Suprapubic skin (tissue), 4 donors: ENCODE results near the gene ING2. TPM values are rescaled to one million over a fixed set of nuclear protein-coding genes. Genes with fewer than 3 reads are reported as not detected.
"Not testable (repeated sequence)": the region's sequence is repeated elsewhere in the genome, so short reads cannot be mapped to it uniquely, and the experiment has no call there.

Experiments used
- DNase-seq, 2 donors: peaks; one replicate each; pipeline ENCODE4 v3.0.0-alpha.2; 2019; ENCODE audit warnings: low spot score in 2 of 2
- H3K27ac ChIP-seq: fragments of 200-600 bp; sonication (generic); one replicate; pipeline ENCODE4 v1.5.1; 2019
- H3K27me3 ChIP-seq: fragments of 200-600 bp; sonication (generic); one replicate; pipeline ENCODE4 v1.5.1; 2019
- H3K36me3 ChIP-seq: fragments of 200-600 bp; sonication (generic); one replicate; pipeline ENCODE4 v1.5.1; 2019
- H3K4me1 ChIP-seq: fragments of 200-600 bp; sonication (generic); one replicate; pipeline ENCODE4 v1.5.1; 2019
- H3K4me3 ChIP-seq: fragments of 200-600 bp; sonication (generic); one replicate; pipeline ENCODE4 v1.5.1; 2019; ENCODE audit warnings: mild to moderate bottlenecking
- H3K9me3 ChIP-seq: fragments of 200-600 bp; sonication (generic); one replicate; pipeline ENCODE4 v1.5.1; 2019
- EP300 ChIP-seq: sonication (generic); formaldehyde crosslinking; IDR thresholded peaks from one replicate; pipeline ENCODE4 v1.6.1; 2017; ENCODE audit warnings: antibody characterized with exemption
- POLR2A ChIP-seq, 2 donors: fragments of 450-650 bp; IDR thresholded peaks; one replicate each; pipeline ENCODE4 v1.6.1; 2017; ENCODE audit warnings: antibody characterized with exemption in 2 of 2, mild to moderate bottlenecking in 2 of 2, moderate library complexity in 2 of 2
- POLR2AphosphoS5 ChIP-seq, 3 donors: sonication (generic); formaldehyde crosslinking; IDR thresholded peaks; one replicate each; pipeline ENCODE4 v1.6.1; 2017; ENCODE audit warnings: antibody characterized with exemption in 3 of 3
- WGBS: methylation state at CpG from one replicate; pipeline ENCODE4 v1.1.5; 2018; 5-methylcytosine and 5-hydroxymethylcytosine counted together
- total RNA-seq, 4 donors: library from RNA; depleted of rRNA; stranded (reverse); fragments of >200 nt; gene quantifications; one replicate each; pipeline ENCODE4 v1.1.0, GENCODE V29; 2016
- TF ChIP-seq, protein P1 (sequence below), 2 donors: fragments of 200-600 bp in 1 of 2; fragments of 450-650 bp in 1 of 2; sonication (generic) in 1 of 2; IDR thresholded peaks; one replicate each; pipeline ENCODE4 v1.5.1; 2016 to 2019; ENCODE audit warnings: antibody characterized with exemption in 2 of 2, mild to moderate bottlenecking in 1 of 2, moderate library complexity in 1 of 2

The ING2 gene
- total RNA-seq, 4 donors from 2014 or later, result 9.9 to 21.2 (median 18.8) TPM

DNA sequence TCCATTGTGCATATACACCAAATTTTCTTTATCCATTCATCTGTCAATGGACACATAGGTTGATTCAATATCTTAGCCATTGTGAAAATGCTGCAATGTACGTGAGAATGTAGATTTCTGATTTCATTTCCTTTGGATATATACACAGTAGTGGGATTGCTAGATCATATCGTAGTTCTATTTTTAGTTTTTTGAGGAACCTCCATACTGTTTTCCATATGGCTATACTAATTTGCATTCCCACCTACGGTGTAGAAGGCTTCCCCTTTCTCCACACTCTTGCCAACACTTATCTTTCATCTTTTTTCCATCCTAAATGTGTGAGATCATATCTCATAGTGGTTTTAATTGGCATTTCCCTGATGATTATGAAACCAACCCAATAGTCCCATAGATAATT is 43.4 kb downstream of the ING2 start:
- no peaks in the 10 kb centered on the region for H3K27me3 ChIP-seq
- TF ChIP-seq POLR2A (IDR thresholded peaks at IDR 0.05) (no peak), POLR2AphosphoS5 (IDR thresholded peaks at IDR 0.05) (no peak), EP300 (no peak)
- TF ChIP-seq, protein P1, sequence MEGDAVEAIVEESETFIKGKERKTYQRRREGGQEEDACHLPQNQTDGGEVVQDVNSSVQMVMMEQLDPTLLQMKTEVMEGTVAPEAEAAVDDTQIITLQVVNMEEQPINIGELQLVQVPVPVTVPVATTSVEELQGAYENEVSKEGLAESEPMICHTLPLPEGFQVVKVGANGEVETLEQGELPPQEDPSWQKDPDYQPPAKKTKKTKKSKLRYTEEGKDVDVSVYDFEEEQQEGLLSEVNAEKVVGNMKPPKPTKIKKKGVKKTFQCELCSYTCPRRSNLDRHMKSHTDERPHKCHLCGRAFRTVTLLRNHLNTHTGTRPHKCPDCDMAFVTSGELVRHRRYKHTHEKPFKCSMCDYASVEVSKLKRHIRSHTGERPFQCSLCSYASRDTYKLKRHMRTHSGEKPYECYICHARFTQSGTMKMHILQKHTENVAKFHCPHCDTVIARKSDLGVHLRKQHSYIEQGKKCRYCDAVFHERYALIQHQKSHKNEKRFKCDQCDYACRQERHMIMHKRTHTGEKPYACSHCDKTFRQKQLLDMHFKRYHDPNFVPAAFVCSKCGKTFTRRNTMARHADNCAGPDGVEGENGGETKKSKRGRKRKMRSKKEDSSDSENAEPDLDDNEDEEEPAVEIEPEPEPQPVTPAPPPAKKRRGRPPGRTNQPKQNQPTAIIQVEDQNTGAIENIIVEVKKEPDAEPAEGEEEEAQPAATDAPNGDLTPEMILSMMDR (IDR thresholded peaks at IDR 0.05), result no peak
- no peak overlapping the region for H3K4me3 ChIP-seq
- no peak for DNase-seq
- 72% methylated on average over 3 of the region's 3 CpGs for WGBS
- peaks cover 4% of the 10 kb centered on the region for H3K9me3 ChIP-seq
- H3K27ac ChIP-seq, result no peak overlapping the region
- H3K36me3 ChIP-seq, result no peaks in the 10 kb centered on the region
- H3K4me1 ChIP-seq, result no peaks in the 10 kb centered on the region

DNA sequence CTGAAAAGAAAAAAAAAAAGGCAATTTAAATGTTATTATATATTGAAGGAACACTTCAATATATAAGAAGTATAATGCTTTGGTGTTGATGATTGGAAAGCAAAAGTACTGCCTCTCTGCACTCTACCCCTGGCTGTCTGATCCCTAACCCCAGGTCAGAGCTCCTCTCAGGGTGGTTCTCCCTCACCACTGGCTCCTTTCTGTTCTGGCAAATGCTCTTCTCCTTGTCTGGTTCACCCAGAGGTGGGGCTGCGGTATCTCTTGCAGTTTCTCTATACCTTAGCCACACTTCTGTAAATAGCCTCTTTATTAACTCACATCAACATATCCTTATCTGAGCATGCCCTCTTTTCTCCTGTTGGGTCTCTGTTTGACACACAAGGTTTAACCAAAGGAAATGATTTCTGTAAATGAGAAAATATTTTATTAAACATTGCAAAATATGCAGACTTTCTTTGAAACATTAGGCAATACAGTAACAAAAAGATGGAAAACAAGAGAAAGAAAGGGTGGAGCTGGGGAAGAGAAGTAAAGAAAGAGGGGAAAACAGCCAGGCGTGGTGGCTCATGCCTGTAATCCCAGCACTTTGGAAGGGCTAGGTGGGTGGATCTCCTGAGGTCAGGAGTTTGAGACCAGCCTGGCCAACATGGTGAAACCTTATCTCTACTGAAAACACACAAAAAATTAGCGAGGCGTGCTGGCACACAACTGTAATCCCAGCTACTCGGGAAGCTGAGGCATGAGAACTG is 45.7 kb downstream of the ING2 start:
- WGBS, result 85% methylated on average over 5 of the region's 5 CpGs
- Histone ChIP-seq H3K27ac (no peak overlapping the region), H3K9me3 (no peaks in the 10 kb centered on the region), H3K4me3 (no peak overlapping the region), H3K4me1 (no peaks in the 10 kb centered on the region), H3K27me3 (no peaks in the 10 kb centered on the region), H3K36me3 (no peaks in the 10 kb centered on the region)
- DNase-seq, result no peak
- TF ChIP-seq POLR2AphosphoS5 (IDR thresholded peaks at IDR 0.05), result no peak
- TF ChIP-seq POLR2A (IDR thresholded peaks at IDR 0.05), result no peak
- TF ChIP-seq, protein P1 (IDR thresholded peaks at IDR 0.05), result no peak
- no peak for TF ChIP-seq EP300

DNA sequence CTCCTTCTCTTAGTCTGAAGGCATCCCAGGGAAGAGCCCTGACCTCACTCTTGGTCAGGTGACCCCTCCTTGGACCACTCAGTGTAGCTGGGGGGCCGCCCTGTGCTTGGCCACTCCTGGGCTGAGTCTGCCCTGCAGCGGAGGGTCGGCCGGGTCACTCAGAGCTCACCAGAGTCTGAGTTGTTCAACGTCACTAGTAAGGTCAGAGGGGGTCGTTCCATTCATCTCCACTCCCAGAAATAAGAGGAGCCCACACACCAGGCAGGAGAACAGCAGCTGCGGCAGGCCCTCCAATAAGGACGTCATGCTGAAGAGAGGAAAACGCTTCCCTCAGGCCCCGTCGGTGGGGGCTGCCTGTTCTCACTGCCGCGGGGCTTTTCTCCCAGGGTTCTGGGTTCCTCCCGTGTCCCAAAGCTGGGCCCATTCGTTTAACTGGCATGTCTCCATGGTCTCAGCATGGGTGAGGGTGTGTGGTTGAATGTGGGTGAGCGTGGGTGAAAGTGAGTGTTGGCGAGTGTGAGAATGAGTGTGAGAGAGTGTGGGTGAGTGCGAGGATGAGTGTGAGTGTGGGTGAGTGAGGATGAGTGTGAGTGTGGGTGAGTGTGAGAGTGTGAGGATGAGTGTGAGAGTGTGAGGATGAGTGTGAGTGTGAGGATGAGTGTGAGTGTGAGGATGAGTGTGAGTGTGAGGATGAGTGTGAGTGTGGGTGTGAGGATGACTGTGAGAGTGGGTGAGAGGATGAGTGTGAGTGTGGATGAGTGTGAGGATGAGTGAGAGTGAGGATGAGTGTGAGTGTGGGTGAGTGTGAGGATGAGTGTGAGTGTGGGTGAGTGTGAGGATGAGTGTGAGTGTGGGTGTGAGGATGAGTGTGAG is 47.7 kb downstream of the ING2 start:
- H3K9me3 ChIP-seq, result no peaks in the 10 kb centered on the region
- no peak overlapping the region for H3K4me3 ChIP-seq
- H3K36me3 ChIP-seq, result no peaks in the 10 kb centered on the region
- TF ChIP-seq POLR2AphosphoS5 (IDR thresholded peaks at IDR 0.05), result no peak
- no peak for TF ChIP-seq POLR2A (IDR thresholded peaks at IDR 0.05)
- no peak for TF ChIP-seq EP300
- TF ChIP-seq, protein P1 (IDR thresholded peaks at IDR 0.05), result no peak
- 86% methylated on average over 18 of the region's 18 CpGs for WGBS
- DNase-seq, result no peak
- no peaks in the 10 kb centered on the region for H3K4me1 ChIP-seq
- H3K27me3 ChIP-seq, result no peaks in the 10 kb centered on the region
- no peak overlapping the region for H3K27ac ChIP-seq

DNA sequence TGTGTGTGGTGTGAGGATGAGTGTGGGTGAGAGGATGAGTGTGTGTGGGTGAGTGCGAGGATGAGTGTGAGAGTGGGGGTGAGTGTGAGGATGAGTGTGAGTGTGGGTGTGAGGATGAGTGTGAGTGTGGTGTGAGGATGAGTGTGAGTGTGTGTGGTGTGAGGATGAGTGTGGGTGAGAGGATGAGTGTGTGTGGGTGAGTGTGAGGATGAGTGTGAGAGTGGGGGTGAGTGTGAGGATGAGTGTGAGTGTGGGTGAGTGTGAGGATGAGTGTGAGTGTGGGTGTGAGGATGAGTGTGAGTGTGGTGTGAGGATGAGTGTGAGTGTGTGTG is 48.3 kb downstream of the ING2 start:
- H3K9me3 ChIP-seq, H3K4me3 ChIP-seq, H3K36me3 ChIP-seq, DNase-seq, H3K4me1 ChIP-seq, H3K27me3 ChIP-seq, H3K27ac ChIP-seq: not testable (repeated sequence)
- no CpG with 5 or more reads among the region's 1 CpG for WGBS

DNA sequence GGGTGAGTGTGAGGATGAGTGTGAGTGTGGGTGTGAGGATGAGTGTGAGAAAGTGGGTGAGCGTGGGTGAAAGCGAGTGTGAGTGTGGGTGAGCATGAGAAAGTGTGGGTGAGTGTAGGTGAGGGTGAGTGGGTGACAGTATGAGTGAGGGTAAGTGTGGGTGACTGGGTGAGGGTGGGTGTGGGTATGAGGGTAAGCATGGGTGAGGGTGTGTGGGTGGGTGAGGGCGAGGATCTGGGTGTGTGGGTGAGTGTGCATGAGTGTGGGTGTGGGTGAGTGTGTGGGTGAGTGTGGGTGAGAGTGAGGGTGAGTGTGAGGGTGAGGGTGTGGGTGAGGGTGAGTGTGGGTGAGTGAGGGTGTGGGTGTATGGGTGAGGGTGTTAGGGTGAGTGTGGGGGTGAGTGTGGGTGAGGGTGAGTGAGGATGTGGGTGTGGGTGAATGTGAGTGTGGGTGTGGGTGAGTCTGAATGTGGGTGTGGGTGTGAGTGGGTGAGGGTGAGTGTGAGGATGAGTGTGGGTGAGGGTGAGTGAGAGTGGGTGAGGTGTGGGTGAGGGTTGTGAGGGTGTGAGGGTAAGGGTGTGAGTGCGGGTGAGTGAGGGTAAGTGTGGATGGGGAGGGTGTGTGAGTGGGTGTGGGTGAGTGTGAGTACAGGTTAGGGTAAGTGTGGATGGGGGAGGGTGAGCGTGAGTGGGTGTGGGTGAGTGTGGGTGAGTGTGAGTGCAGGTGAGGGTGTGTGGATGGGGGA is 48.9 kb downstream of the ING2 start:
- H3K4me1 ChIP-seq, result no peaks in the 10 kb centered on the region
- H3K9me3 ChIP-seq, result no peaks in the 10 kb centered on the region
- H3K4me3 ChIP-seq, result no peak overlapping the region
- 81% methylated on average over 5 of the region's 5 CpGs for WGBS
- no peak for DNase-seq
- TF ChIP-seq POLR2AphosphoS5 (IDR thresholded peaks at IDR 0.05), result no peak
- TF ChIP-seq POLR2A (IDR thresholded peaks at IDR 0.05), result no peak
- no peak for TF ChIP-seq EP300
- TF ChIP-seq, protein P1 (IDR thresholded peaks at IDR 0.05), result no peak
- H3K36me3 ChIP-seq, result no peaks in the 10 kb centered on the region
- no peak overlapping the region for H3K27ac ChIP-seq
- H3K27me3 ChIP-seq, result no peaks in the 10 kb centered on the region
